Adipocyte (in vitro differentiated cells): Measurements from ENCODE around the gene PLXND1.
"Not testable (repeated sequence)": the region's sequence is repeated elsewhere in the genome, so short reads cannot be mapped to it uniquely, and the experiment has no call there.

Source experiments
- DNase-seq: peaks from one replicate; pipeline ENCODE4 v3.0.0-alpha.2; 2015; ENCODE audit warnings: low read depth
- H3K27me3 ChIP-seq: replicated peaks from 2 replicates; pipeline ENCODE4 v1.7.0; 2013; ENCODE audit warnings: mild to moderate bottlenecking, low read length, moderate library complexity; ENCODE audit not compliant: control insufficient read depth, insufficient read depth
- H3K36me3 ChIP-seq: 2 replicates; pipeline ENCODE4 v1.7.0; 2013; ENCODE audit warnings: low read length, mild to moderate bottlenecking, moderate library complexity; ENCODE audit not compliant: control insufficient read depth, insufficient read depth, severe bottlenecking
- H3K4me1 ChIP-seq: 2 replicates; pipeline ENCODE4 v1.7.0; 2013; ENCODE audit warnings: mild to moderate bottlenecking, low read length, moderate library complexity; ENCODE audit not compliant: control insufficient read depth, insufficient read depth
- H3K4me3 ChIP-seq: 2 replicates; pipeline ENCODE4 v1.7.0; 2013; ENCODE audit warnings: mild to moderate bottlenecking, low read length, moderate library complexity
- H3K9ac ChIP-seq: 2 replicates; pipeline ENCODE4 v1.7.0; 2013; ENCODE audit warnings: mild to moderate bottlenecking, low read length, moderate library complexity
- H3K9me3 ChIP-seq: 2 replicates; pipeline ENCODE4 v1.7.0; 2013; ENCODE audit warnings: mild to moderate bottlenecking, low read length, moderate library complexity; ENCODE audit not compliant: control insufficient read depth

The PLXND1 gene

GRCh38 chr3:129517516-129517915 is 89.0 kb downstream of the PLXND1 start:
- Histone ChIP-seq H3K36me3 (peaks cover 44% of the 10 kb centered on the region), H3K9me3 (no peaks in the 10 kb centered on the region), H3K27me3 (no peaks in the 10 kb centered on the region), H3K9ac (no peak overlapping the region), H3K4me3 (no peak overlapping the region), H3K4me1 (peaks cover 8% of the 10 kb centered on the region)
- DNase-seq = no peak

- H3K4me3 ChIP-seq, H3K27me3 ChIP-seq, H3K4me1 ChIP-seq, H3K9ac ChIP-seq, DNase-seq, H3K9me3 ChIP-seq: not testable (repeated sequence)
- H3K36me3 ChIP-seq = peaks cover 56% of the 10 kb centered on the region
These were observed 90.5 kb downstream of the PLXND1 start for GRCh38 chr3:129515821-129516432.

- H3K9me3 ChIP-seq, H3K4me3 ChIP-seq, H3K9ac ChIP-seq, H3K27me3 ChIP-seq, DNase-seq, H3K4me1 ChIP-seq: not testable (repeated sequence)
- peaks cover 60% of the 10 kb centered on the region for H3K36me3 ChIP-seq
These were observed 91.2 kb downstream of the PLXND1 start for GRCh38 chr3:129515108-129515820.

GRCh38 chr3:129514563-129514962 is 91.9 kb downstream of the PLXND1 start:
- H3K4me3 ChIP-seq = no peak overlapping the region
- H3K9ac ChIP-seq = no peak overlapping the region
- no peaks in the 10 kb centered on the region for H3K27me3 ChIP-seq
- peaks cover 8% of the 10 kb centered on the region for H3K4me1 ChIP-seq
- H3K36me3 ChIP-seq = peaks cover 63% of the 10 kb centered on the region
- no peak for DNase-seq
- H3K9me3 ChIP-seq = no peaks in the 10 kb centered on the region

GRCh38 chr3:129514110-129514509 is 92.4 kb downstream of the PLXND1 start:
- Histone ChIP-seq H3K9me3 (no peaks in the 10 kb centered on the region), H3K4me3 (no peak overlapping the region), H3K9ac (no peak overlapping the region), H3K27me3 (no peaks in the 10 kb centered on the region), H3K4me1 (peaks cover 8% of the 10 kb centered on the region), H3K36me3 (peaks cover 65% of the 10 kb centered on the region)
- DNase-seq = no peak

- H3K36me3 ChIP-seq = peaks cover 69% of the 10 kb centered on the region
These were observed 92.8 kb downstream of the PLXND1 start for GRCh38 chr3:129513705-129514104.

GRCh38 chr3:129512595-129512994 is 93.9 kb downstream of the PLXND1 start:
- Histone ChIP-seq H3K36me3 (peaks cover 74% of the 10 kb centered on the region), H3K4me1 (peaks cover 5% of the 10 kb centered on the region), H3K4me3 (no peak overlapping the region), H3K9ac (no peak overlapping the region), H3K9me3 (no peaks in the 10 kb centered on the region), H3K27me3 (no peaks in the 10 kb centered on the region)
- DNase-seq = no peak

More at GRCh38 chr3:129513705-129514104, 92.8 kb downstream of the PLXND1 start:
- no peak overlapping the region for H3K9ac ChIP-seq
- no peak for DNase-seq
- no peak overlapping the region for H3K4me3 ChIP-seq
- H3K4me1 ChIP-seq = peaks cover 8% of the 10 kb centered on the region
- H3K9me3 ChIP-seq = no peaks in the 10 kb centered on the region
- H3K27me3 ChIP-seq = no peaks in the 10 kb centered on the region

- H3K4me1 ChIP-seq = peaks cover 32% of the 10 kb centered on the region
- no peak for DNase-seq
- no peaks in the 10 kb centered on the region for H3K9me3 ChIP-seq
- no peaks in the 10 kb centered on the region for H3K27me3 ChIP-seq
- no peak overlapping the region for H3K9ac ChIP-seq
- H3K4me3 ChIP-seq = no peak overlapping the region
- peaks cover 66% of the 10 kb centered on the region for H3K36me3 ChIP-seq
These were observed 99.2 kb downstream of the PLXND1 start for GRCh38 chr3:129507181-129507831.

- Histone ChIP-seq H3K4me3 (no peak overlapping the region), H3K36me3 (peaks cover 61% of the 10 kb centered on the region), H3K9ac (no peak overlapping the region), H3K4me1 (peaks cover 32% of the 10 kb centered on the region), H3K27me3 (no peaks in the 10 kb centered on the region), H3K9me3 (no peaks in the 10 kb centered on the region)
- DNase-seq = no peak
These were observed 100.2 kb downstream of the PLXND1 start for GRCh38 chr3:129506231-129506742.

- Histone ChIP-seq H3K9ac (no peak overlapping the region), H3K4me3 (no peak overlapping the region), H3K4me1 (peaks cover 36% of the 10 kb centered on the region), H3K9me3 (no peaks in the 10 kb centered on the region), H3K27me3 (no peaks in the 10 kb centered on the region), H3K36me3 (peaks cover 66% of the 10 kb centered on the region)
- DNase-seq = no peak
These were observed 101.1 kb downstream of the PLXND1 start for GRCh38 chr3:129505341-129505740.
